Neural progenitor cell (in vitro differentiated cells): Measurements from ENCODE around the gene KRT78. TPM values are rescaled to one million over a fixed set of nuclear protein-coding genes. Genes with fewer than 3 reads are reported as not detected.

Experiments used
- DNase-seq: peaks from one replicate; pipeline ENCODE4 v3.0.0-alpha.2; 2016; ENCODE audit warnings: low spot score
- H2AFZ ChIP-seq: fragments of 200-600 bp; sonication (generic); replicated peaks from 2 replicates; pipeline ENCODE4 v1.6.1; 2016; ENCODE audit warnings: antibody characterized with exemption
- H3F3A ChIP-seq: fragments of 200-600 bp; sonication (generic); 2 replicates; pipeline ENCODE4 v1.6.1; 2016; ENCODE audit warnings: antibody characterized with exemption, low read depth
- H3K27ac ChIP-seq: fragments of 200-600 bp; sonication (generic); 2 replicates; pipeline ENCODE4 v1.5.1; 2016; ENCODE audit warnings: mild to moderate bottlenecking
- H3K27me3 ChIP-seq: fragments of 200-600 bp; sonication (generic); 2 replicates; pipeline ENCODE4 v1.6.1; 2016; ENCODE audit warnings: mild to moderate bottlenecking, moderate library complexity
- H3K36me3 ChIP-seq: fragments of 200-600 bp; sonication (generic); 2 replicates; pipeline ENCODE4 v1.5.1; 2016
- H3K4me1 ChIP-seq: fragments of 200-600 bp; sonication (generic); 2 replicates; pipeline ENCODE4 v1.6.1; 2016; ENCODE audit warnings: mixed run types
- H3K4me2 ChIP-seq: fragments of 200-600 bp; sonication (generic); 2 replicates; pipeline ENCODE4 v1.6.1; 2016
- H3K4me3 ChIP-seq: fragments of 200-600 bp; sonication (generic); 2 replicates; pipeline ENCODE4 v1.5.1; 2016
- H3K79me2 ChIP-seq: fragments of 200-600 bp; sonication (generic); 2 replicates; pipeline ENCODE4 v1.6.1; 2016; ENCODE audit warnings: low read depth
- H3K9ac ChIP-seq: fragments of 200-600 bp; sonication (generic); 2 replicates; pipeline ENCODE4 v1.6.1; 2016
- H3K9me3 ChIP-seq: fragments of 200-600 bp; sonication (generic); 2 replicates; pipeline ENCODE4 v1.5.1; 2016; ENCODE audit warnings: low read depth
- H4K20me1 ChIP-seq: fragments of 200-600 bp; sonication (generic); 2 replicates; pipeline ENCODE4 v1.6.1; 2016; ENCODE audit warnings: low read depth
- H3K27ac Mint-ChIP-seq: 3 replicates; pipeline ENCODE4 v1.8.0; 2021; ENCODE audit warnings: mixed read lengths
- H3K27me3 Mint-ChIP-seq: 2 replicates; pipeline ENCODE4 v1.8.0; 2022; ENCODE audit warnings: low read depth, mild to moderate bottlenecking, inconsistent platforms, moderate library complexity, mixed read lengths; ENCODE audit not compliant: insufficient read depth
- H3K36me3 Mint-ChIP-seq: 3 replicates; pipeline ENCODE4 v1.8.0; 2021; ENCODE audit warnings: mixed read lengths
- H3K4me1 Mint-ChIP-seq: 3 replicates; pipeline ENCODE4 v1.8.0; 2021; ENCODE audit warnings: mixed read lengths
- H3K4me3 Mint-ChIP-seq: 3 replicates; pipeline ENCODE4 v1.8.0; 2021; ENCODE audit warnings: mild to moderate bottlenecking, moderate library complexity, mixed read lengths
- H3K9me3 Mint-ChIP-seq: 3 replicates; pipeline ENCODE4 v1.8.0; 2020; ENCODE audit warnings: mixed read lengths
- EZH2 ChIP-seq: fragments of 200-600 bp; sonication (generic); IDR thresholded peaks from 2 replicates; pipeline ENCODE4 v1.6.1; 2017; ENCODE audit warnings: antibody characterized with exemption, mild to moderate bottlenecking, moderate library complexity
- EZH2phosphoT487 ChIP-seq: fragments of 200-600 bp; sonication (generic); IDR thresholded peaks from 2 replicates; pipeline ENCODE4 v1.6.1; 2017; ENCODE audit warnings: antibody characterized with exemption
- total RNA-seq: library from RNA; depleted of rRNA; stranded (reverse); fragments of >200 nt; gene quantifications from 2 replicates; pipeline ENCODE4 v1.2.3, GENCODE V29; 2015; ENCODE audit warnings: low replicate concordance
- TF ChIP-seq, protein P1 (sequence below): fragments of 200-600 bp; sonication (generic); IDR thresholded peaks from 2 replicates; pipeline ENCODE4 v1.5.1; 2017; ENCODE audit warnings: antibody characterized with exemption, mild to moderate bottlenecking

KRT78 gene
- total RNA-seq, 1 donor from 2014 or later = not detected

DNA sequence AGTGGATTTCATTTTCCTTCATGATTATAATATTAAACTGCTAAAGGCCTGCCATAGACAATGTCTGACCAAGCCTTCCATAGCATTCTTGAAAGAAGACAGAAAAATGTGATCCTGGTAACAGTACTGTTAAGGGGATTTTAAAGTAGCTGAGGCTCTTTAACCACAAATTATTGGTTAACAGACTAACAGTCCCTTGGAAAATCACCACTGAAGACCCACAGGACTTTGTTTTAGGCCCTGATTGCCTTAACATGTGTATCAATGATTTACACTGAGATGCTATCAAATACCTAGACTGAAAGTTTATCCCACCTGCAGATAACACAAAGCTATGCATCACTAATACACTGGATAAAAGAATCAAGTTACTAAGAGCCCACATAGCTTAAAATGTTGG lies 20.6 kb downstream of the KRT78 start:
- Mint-ChIP-seq H3K9me3 (no peaks in the 10 kb centered on the region), H3K36me3 (no peaks in the 10 kb centered on the region), H3K27me3 (peaks cover 7% of the 10 kb centered on the region), H3K4me3 (no peak overlapping the region), H3K4me1 (peaks cover 5% of the 10 kb centered on the region), H3K27ac (no peak overlapping the region)
- Histone ChIP-seq H3K9me3 (no peaks in the 10 kb centered on the region), H3K27ac (no peak overlapping the region), H3K4me1 (no peaks in the 10 kb centered on the region), H3F3A (no peaks in the 10 kb centered on the region), H3K79me2 (no peaks in the 10 kb centered on the region), H3K9ac (no peak overlapping the region), H3K27me3 (no peaks in the 10 kb centered on the region), H2AFZ (no peak overlapping the region), H3K36me3 (no peaks in the 10 kb centered on the region), H4K20me1 (no peaks in the 10 kb centered on the region), H3K4me3 (no peak overlapping the region), H3K4me2 (no peak overlapping the region)
- no peak for DNase-seq
- no peak for TF ChIP-seq EZH2
- TF ChIP-seq EZH2phosphoT487 = no peak
- TF ChIP-seq, protein P1, sequence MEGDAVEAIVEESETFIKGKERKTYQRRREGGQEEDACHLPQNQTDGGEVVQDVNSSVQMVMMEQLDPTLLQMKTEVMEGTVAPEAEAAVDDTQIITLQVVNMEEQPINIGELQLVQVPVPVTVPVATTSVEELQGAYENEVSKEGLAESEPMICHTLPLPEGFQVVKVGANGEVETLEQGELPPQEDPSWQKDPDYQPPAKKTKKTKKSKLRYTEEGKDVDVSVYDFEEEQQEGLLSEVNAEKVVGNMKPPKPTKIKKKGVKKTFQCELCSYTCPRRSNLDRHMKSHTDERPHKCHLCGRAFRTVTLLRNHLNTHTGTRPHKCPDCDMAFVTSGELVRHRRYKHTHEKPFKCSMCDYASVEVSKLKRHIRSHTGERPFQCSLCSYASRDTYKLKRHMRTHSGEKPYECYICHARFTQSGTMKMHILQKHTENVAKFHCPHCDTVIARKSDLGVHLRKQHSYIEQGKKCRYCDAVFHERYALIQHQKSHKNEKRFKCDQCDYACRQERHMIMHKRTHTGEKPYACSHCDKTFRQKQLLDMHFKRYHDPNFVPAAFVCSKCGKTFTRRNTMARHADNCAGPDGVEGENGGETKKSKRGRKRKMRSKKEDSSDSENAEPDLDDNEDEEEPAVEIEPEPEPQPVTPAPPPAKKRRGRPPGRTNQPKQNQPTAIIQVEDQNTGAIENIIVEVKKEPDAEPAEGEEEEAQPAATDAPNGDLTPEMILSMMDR = no peak

DNA sequence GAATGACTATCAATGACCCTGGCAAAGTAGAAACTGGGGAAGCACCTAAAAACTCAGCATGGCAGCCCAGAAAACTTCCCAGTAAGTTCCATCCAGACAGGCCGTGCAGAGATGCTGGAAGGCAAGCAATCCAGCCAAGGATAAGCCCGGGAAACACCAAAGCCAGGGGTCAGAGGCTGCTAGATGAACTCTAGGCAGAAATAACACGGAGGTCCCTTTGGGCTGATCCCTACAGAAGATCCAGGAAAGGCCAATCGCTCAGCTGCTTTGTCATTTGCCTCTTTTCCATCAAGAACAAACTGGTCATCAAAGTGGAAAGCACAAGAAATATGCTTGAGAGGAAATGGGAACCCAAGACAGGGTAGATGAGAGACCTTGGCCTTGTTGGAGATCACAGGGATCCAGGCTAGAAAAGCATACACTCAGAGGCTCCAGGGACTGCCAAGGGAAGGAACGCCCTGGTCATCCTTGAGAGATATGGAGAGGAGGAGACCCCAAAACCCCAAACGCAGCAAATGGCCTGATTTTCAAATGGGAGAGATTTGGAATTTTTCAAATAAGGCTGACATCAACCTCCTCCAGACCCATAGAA lies 21.2 kb downstream of the KRT78 start:
- Histone ChIP-seq H2AFZ (no peak overlapping the region), H3F3A (no peaks in the 10 kb centered on the region), H3K4me2 (no peak overlapping the region), H3K9me3 (no peaks in the 10 kb centered on the region), H4K20me1 (no peaks in the 10 kb centered on the region), H3K9ac (no peak overlapping the region), H3K27ac (no peak overlapping the region), H3K79me2 (no peaks in the 10 kb centered on the region), H3K27me3 (no peaks in the 10 kb centered on the region), H3K4me1 (no peaks in the 10 kb centered on the region), H3K36me3 (no peaks in the 10 kb centered on the region), H3K4me3 (no peak overlapping the region)
- no peak for TF ChIP-seq EZH2
- TF ChIP-seq EZH2phosphoT487 = no peak
- TF ChIP-seq, protein P1 = no peak
- Mint-ChIP-seq H3K36me3 (no peaks in the 10 kb centered on the region), H3K4me3 (no peak overlapping the region), H3K9me3 (no peaks in the 10 kb centered on the region), H3K4me1 (no peaks in the 10 kb centered on the region), H3K27me3 (peaks cover 7% of the 10 kb centered on the region), H3K27ac (no peak overlapping the region)
- no peak for DNase-seq

DNA sequence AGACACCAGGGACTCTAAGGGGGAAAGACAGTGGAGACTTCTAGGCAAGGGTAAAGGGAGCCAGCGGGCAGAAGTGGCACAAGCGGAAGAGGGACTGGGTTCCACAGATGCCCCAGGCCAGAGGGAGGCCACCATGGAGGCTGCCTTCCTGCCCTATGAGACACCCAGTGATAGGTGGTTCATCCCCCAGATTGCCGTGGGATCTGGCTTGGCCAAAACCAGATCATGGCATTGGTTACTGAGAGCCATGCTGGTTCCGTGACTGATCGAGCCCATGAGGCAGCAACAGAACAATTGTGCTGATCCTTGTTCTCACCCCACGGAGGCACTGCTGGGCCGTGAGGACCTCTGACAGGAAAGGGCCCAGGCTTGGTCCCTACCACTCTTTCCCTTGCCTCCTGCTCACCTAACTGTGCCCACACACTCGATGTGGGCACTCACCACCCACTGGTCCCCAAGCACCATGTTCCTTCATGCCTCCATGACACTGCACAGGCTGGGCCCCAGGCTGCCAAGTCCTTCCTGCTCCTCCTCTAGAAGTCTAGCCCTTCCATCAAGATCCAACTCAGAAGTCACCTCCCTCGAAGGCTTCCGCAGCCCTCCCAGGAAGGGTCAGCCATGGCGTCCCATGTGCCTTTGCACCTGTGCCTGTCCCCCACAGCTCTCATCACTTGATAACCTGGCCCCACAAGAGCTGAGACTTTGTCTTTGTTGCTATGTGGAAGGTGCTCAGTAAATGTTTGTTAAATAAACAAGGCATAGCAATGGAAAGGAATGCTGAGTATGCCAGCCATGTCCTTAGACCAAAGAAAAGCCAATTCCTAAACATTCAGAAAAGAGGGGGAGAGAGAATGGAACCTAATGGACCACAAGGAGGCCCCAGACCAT lies 21.9 kb downstream of the KRT78 start:
- H3K4me3 Mint-ChIP-seq = no peak overlapping the region
- no peaks in the 10 kb centered on the region for H3K36me3 ChIP-seq
- H3K9me3 Mint-ChIP-seq = no peaks in the 10 kb centered on the region
- H3K27me3 Mint-ChIP-seq = peaks cover 9% of the 10 kb centered on the region
- no peaks in the 10 kb centered on the region for H4K20me1 ChIP-seq
- H3K36me3 Mint-ChIP-seq = no peaks in the 10 kb centered on the region
- no peaks in the 10 kb centered on the region for H3F3A ChIP-seq
- no peak overlapping the region for H3K27ac ChIP-seq
- no peak overlapping the region for H3K4me3 ChIP-seq
- H3K79me2 ChIP-seq = no peaks in the 10 kb centered on the region
- no peaks in the 10 kb centered on the region for H3K27me3 ChIP-seq
- TF ChIP-seq EZH2phosphoT487 (no peak), EZH2 (no peak)
- TF ChIP-seq, protein P1 = no peak
- H3K4me1 Mint-ChIP-seq = no peaks in the 10 kb centered on the region
- no peaks in the 10 kb centered on the region for H3K4me1 ChIP-seq
- H3K27ac Mint-ChIP-seq = no peak overlapping the region
- H2AFZ ChIP-seq = no peak overlapping the region
- DNase-seq = no peak
- no peaks in the 10 kb centered on the region for H3K9me3 ChIP-seq
- H3K9ac ChIP-seq = no peak overlapping the region
- no peak overlapping the region for H3K4me2 ChIP-seq
